Uterus (tissue), 2 donors: ENCODE data around the gene PPP2R2D.

Experiments
- CTCF ChIP-seq, 4 experiments: fragments of 200-600 bp in 2 of 4; fragments of 450-650 bp in 2 of 4; sonication (generic) in 2 of 4; IDR thresholded peaks; one replicate each; pipeline ENCODE4 v1.5.1; 2016 to 2019; ENCODE audit warnings: antibody characterized with exemption in 4 of 4, mild to moderate bottlenecking in 2 of 4, moderate library complexity in 1 of 4
- POLR2A ChIP-seq, 2 donors: fragments of 450-650 bp; IDR thresholded peaks; one replicate each; pipeline ENCODE4 v1.6.1; 2016; ENCODE audit warnings: antibody characterized with exemption in 2 of 2, mild to moderate bottlenecking in 1 of 2, moderate library complexity in 1 of 2

GRCh38 chr10:131977323-131978096 lies 76.7 kb downstream of the PPP2R2D start:
- no peak for TF ChIP-seq CTCF (IDR thresholded peaks at IDR 0.05)
- TF ChIP-seq POLR2A (IDR thresholded peaks at IDR 0.05) = no peak
